GM12874 (cell line): Measurements from ENCODE around the gene LSM3.

Experiments used
- TF ChIP-seq, protein P1 (sequence below): IDR thresholded peaks from 2 replicates; pipeline ENCODE4 v1.5.1; 2011; ENCODE audit warnings: low read depth, mild to moderate bottlenecking, control low read depth, low read length, moderate library complexity; ENCODE audit not compliant: insufficient read depth

Gene LSM3

DNA sequence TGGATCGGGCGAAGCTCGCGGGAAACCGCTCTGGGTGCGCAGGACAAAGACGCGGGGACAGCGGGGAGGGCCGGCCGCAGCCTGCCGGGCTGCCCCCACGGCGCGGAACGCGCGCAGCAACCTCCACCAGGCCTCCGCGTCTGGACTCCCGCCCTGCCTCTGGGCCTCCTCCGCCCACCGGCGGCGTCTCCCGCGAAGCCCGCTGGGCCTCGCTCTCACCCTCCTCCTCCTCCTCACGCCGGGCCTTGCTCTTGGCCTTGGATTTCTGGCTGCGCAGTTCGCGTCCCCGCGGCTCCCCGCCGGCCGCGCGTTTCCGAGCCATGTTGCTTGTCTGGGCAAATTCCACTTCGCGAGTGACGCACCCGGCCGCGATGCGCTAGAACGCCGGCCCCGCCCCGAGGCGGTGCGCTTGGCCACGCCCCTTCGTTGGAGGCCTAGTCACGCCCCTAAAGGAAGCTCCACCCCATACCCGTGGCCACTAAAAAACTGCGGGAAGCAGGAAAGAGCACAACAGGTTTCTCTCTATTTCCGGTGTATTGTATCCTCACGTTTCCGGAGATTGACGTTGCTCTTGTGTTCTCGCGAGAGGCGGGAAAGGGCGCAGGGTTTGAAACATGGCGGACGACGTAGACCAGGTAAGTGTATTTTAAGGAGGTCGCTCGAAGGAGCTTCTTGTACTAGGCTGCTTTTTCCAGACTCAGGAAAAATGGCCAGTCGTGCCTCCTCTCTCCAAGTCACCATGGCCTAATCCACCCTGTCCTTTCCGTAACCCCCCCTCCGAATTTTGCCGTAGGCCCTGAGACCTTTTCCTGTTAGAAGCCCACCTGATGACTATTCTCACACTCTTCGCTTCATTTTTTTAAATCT is at the start of gene LSM3, which contains the start of gene XPC:
Gene LSM3 (plus strand): TSS at position 571 of the 867 bp plus-strand sequence. CDS start 44 bp downstream, at position 615.
Gene XPC (minus strand): TSS at position 355 of the 867 bp plus-strand sequence. CDS start 33 bp downstream, at position 322.
- TF ChIP-seq, protein P1, sequence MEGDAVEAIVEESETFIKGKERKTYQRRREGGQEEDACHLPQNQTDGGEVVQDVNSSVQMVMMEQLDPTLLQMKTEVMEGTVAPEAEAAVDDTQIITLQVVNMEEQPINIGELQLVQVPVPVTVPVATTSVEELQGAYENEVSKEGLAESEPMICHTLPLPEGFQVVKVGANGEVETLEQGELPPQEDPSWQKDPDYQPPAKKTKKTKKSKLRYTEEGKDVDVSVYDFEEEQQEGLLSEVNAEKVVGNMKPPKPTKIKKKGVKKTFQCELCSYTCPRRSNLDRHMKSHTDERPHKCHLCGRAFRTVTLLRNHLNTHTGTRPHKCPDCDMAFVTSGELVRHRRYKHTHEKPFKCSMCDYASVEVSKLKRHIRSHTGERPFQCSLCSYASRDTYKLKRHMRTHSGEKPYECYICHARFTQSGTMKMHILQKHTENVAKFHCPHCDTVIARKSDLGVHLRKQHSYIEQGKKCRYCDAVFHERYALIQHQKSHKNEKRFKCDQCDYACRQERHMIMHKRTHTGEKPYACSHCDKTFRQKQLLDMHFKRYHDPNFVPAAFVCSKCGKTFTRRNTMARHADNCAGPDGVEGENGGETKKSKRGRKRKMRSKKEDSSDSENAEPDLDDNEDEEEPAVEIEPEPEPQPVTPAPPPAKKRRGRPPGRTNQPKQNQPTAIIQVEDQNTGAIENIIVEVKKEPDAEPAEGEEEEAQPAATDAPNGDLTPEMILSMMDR, result no peak

DNA sequence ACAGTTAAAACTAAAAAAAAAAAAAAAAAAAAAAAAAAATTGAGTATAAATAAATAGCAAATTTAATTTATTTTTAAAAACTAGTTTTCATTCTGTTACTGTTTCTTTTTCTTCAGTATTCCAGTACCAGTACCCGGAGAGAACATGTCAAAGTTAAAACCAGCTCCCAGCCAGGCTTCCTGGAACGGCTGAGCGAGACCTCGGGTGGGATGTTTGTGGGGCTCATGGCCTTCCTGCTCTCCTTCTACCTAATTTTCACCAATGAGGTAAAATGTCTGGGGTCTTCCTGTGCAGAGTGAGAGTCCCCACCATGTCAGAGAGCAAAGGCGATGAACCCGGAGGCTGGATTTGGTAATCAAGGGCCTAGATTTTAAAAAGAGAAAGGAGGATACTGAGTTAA is 49.3 kb upstream of the LSM3 start:
- TF ChIP-seq, protein P1, result no peak

DNA sequence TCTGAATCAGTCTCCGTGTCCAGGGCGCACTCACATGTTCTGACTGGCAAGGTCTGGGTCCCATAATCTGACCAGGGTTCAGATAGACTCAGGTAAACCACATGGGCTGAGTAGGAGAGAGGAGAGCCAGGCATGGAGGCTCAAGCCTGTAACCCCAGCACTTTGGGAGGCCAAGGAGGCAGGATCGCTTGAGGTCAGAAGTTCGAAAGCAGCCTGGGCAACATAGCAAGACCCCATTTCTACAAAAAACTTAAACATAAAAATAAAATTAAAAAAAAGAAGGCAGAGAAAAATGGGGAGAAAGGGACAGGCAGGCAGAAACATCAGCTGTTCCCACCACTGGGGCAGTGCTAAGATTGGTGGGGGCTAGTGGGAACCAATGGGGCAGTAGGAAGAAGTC is 48.4 kb upstream of the LSM3 start:
- TF ChIP-seq, protein P1, result no peak

- TF ChIP-seq, protein P1, result no peak
Observed at GRCh38 chr3:14130707-14131106, 47.9 kb upstream of the LSM3 start.

DNA sequence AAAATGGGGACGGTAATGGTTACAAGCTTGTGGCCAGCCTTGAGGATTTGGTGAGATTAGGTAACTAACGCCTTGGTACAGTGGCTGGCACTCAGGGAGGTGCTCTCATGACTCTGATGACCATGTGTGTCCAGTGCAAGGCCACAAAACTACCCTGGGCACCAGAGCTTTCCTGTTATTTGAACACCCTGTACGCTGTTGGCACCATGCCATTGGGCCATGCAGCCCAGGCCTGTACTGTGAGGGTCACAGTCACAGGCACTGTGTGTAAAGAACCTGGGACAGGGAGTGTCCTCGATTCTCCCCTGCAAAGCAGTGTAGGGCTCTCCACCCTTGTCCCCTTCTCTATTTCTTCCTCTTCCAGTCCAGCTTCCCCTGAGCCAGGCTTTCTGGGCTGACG is 47.5 kb upstream of the LSM3 start:
- TF ChIP-seq, protein P1, result no peak

GRCh38 chr3:14132120-14132519 is 46.5 kb upstream of the LSM3 start:
- TF ChIP-seq, protein P1, result no peak

- TF ChIP-seq, protein P1, result no peak
Observed at GRCh38 chr3:14132689-14133088, 45.9 kb upstream of the LSM3 start.
